IPS-18a (cell line): ENCODE measurements around the gene IL3.
"Not testable (repeated sequence)": the region's sequence is repeated elsewhere in the genome, so short reads cannot be mapped to it uniquely, and the experiment has no call there.

Experiments used
- H3K27ac ChIP-seq: one replicate; pipeline ENCODE4 v1.5.1; 2013; ENCODE audit warnings: low read length
- H3K27me3 ChIP-seq: one replicate; pipeline ENCODE4 v1.6.1; 2013; ENCODE audit warnings: mild to moderate bottlenecking, low read length; ENCODE audit not compliant: control insufficient read depth, insufficient read depth
- H3K36me3 ChIP-seq: one replicate; pipeline ENCODE4 v1.6.1; 2013; ENCODE audit warnings: low read depth, low read length; ENCODE audit not compliant: control insufficient read depth
- H3K4me1 ChIP-seq: one replicate; pipeline ENCODE4 v1.6.1; 2013; ENCODE audit warnings: low read depth, low read length; ENCODE audit not compliant: control insufficient read depth
- H3K4me3 ChIP-seq: one replicate; pipeline ENCODE4 v1.5.1; 2013; ENCODE audit warnings: low read length
- H3K9ac ChIP-seq: one replicate; pipeline ENCODE4 v1.6.1; 2013; ENCODE audit warnings: mild to moderate bottlenecking, low read length, moderate library complexity
- H3K9me3 ChIP-seq: one replicate; pipeline ENCODE4 v1.6.1; 2013; ENCODE audit warnings: low read depth, low read length; ENCODE audit not compliant: control insufficient read depth

Gene IL3

GRCh38 chr5:132102101-132102701, 41.7 kb downstream of the IL3 start:
- no peak overlapping the region for H3K27ac ChIP-seq

GRCh38 chr5:132102944-132103331, 42.5 kb downstream of the IL3 start:
- Histone ChIP-seq H3K4me1 (no peaks in the 10 kb centered on the region), H3K36me3 (no peaks in the 10 kb centered on the region), H3K27me3 (no peaks in the 10 kb centered on the region), H3K9ac (no peak overlapping the region), H3K9me3 (no peaks in the 10 kb centered on the region), H3K4me3 (no peak overlapping the region), H3K27ac (no peak overlapping the region)

More at GRCh38 chr5:132102101-132102701, 41.7 kb downstream of the IL3 start:
- Histone ChIP-seq H3K4me3 (no peak overlapping the region), H3K4me1 (no peaks in the 10 kb centered on the region), H3K36me3 (no peaks in the 10 kb centered on the region), H3K27me3 (no peaks in the 10 kb centered on the region), H3K9me3 (no peaks in the 10 kb centered on the region), H3K9ac (no peak overlapping the region)

- H3K4me3 ChIP-seq, result no peak overlapping the region
- H3K27ac ChIP-seq, result no peak overlapping the region
- H3K9ac ChIP-seq, result no peak overlapping the region
- no peaks in the 10 kb centered on the region for H3K4me1 ChIP-seq
- no peaks in the 10 kb centered on the region for H3K27me3 ChIP-seq
- no peaks in the 10 kb centered on the region for H3K9me3 ChIP-seq
- no peaks in the 10 kb centered on the region for H3K36me3 ChIP-seq
Measured at GRCh38 chr5:132103332-132103951, 43.0 kb downstream of the IL3 start.

GRCh38 chr5:132103969-132104391, 43.5 kb downstream of the IL3 start:
- Histone ChIP-seq H3K36me3 (no peaks in the 10 kb centered on the region), H3K4me1 (no peaks in the 10 kb centered on the region), H3K9me3 (no peaks in the 10 kb centered on the region), H3K4me3 (no peak overlapping the region), H3K9ac (no peak overlapping the region), H3K27me3 (no peaks in the 10 kb centered on the region), H3K27ac (no peak overlapping the region)

- no peaks in the 10 kb centered on the region for H3K9me3 ChIP-seq
- no peak overlapping the region for H3K27ac ChIP-seq
- no peak overlapping the region for H3K9ac ChIP-seq
- no peaks in the 10 kb centered on the region for H3K36me3 ChIP-seq
- no peaks in the 10 kb centered on the region for H3K4me1 ChIP-seq
- H3K4me3 ChIP-seq, result no peak overlapping the region
- no peaks in the 10 kb centered on the region for H3K27me3 ChIP-seq
Measured at GRCh38 chr5:132104556-132104955, 44.1 kb downstream of the IL3 start.

GRCh38 chr5:132105688-132106087, 45.2 kb downstream of the IL3 start:
- H3K4me3 ChIP-seq, result no peak overlapping the region
- no peak overlapping the region for H3K27ac ChIP-seq
- no peaks in the 10 kb centered on the region for H3K36me3 ChIP-seq
- H3K4me1 ChIP-seq, result no peaks in the 10 kb centered on the region
- H3K9me3 ChIP-seq, result no peaks in the 10 kb centered on the region
- no peaks in the 10 kb centered on the region for H3K27me3 ChIP-seq
- H3K9ac ChIP-seq, result no peak overlapping the region

GRCh38 chr5:132108495-132108894, 48.0 kb downstream of the IL3 start:
- not testable (repeated sequence) for H3K4me1 ChIP-seq, H3K9me3 ChIP-seq, H3K27ac ChIP-seq, H3K36me3 ChIP-seq, H3K4me3 ChIP-seq, H3K9ac ChIP-seq, H3K27me3 ChIP-seq

- H3K9ac ChIP-seq, H3K9me3 ChIP-seq, H3K36me3 ChIP-seq, H3K27me3 ChIP-seq, H3K27ac ChIP-seq, H3K4me3 ChIP-seq, H3K4me1 ChIP-seq: not testable (repeated sequence)
Measured at GRCh38 chr5:132108957-132109356, 48.5 kb downstream of the IL3 start.

GRCh38 chr5:132109494-132110053, 49.1 kb downstream of the IL3 start:
- Histone ChIP-seq H3K27ac (no peak overlapping the region), H3K9me3 (no peaks in the 10 kb centered on the region), H3K9ac (no peak overlapping the region), H3K27me3 (no peaks in the 10 kb centered on the region), H3K4me1 (no peaks in the 10 kb centered on the region), H3K4me3 (no peak overlapping the region), H3K36me3 (no peaks in the 10 kb centered on the region)

- no peak overlapping the region for H3K9ac ChIP-seq
- no peaks in the 10 kb centered on the region for H3K9me3 ChIP-seq
- no peaks in the 10 kb centered on the region for H3K4me1 ChIP-seq
- no peaks in the 10 kb centered on the region for H3K27me3 ChIP-seq
- H3K27ac ChIP-seq, result no peak overlapping the region
- no peak overlapping the region for H3K4me3 ChIP-seq
- no peaks in the 10 kb centered on the region for H3K36me3 ChIP-seq
Measured at GRCh38 chr5:132110195-132110594, 49.7 kb downstream of the IL3 start.

GRCh38 chr5:132110930-132111329, 50.5 kb downstream of the IL3 start:
- Histone ChIP-seq H3K9ac (no peak overlapping the region), H3K27me3 (no peaks in the 10 kb centered on the region), H3K27ac (no peak overlapping the region), H3K4me1 (no peaks in the 10 kb centered on the region), H3K36me3 (no peaks in the 10 kb centered on the region), H3K9me3 (no peaks in the 10 kb centered on the region), H3K4me3 (no peak overlapping the region)

- Histone ChIP-seq H3K27ac (no peak overlapping the region), H3K4me1 (peaks cover 1% of the 10 kb centered on the region), H3K4me3 (no peak overlapping the region), H3K36me3 (no peaks in the 10 kb centered on the region), H3K9ac (no peak overlapping the region), H3K27me3 (no peaks in the 10 kb centered on the region), H3K9me3 (no peaks in the 10 kb centered on the region)
Measured at GRCh38 chr5:132112111-132112510, 51.7 kb downstream of the IL3 start.
